ENCODE measurements around the gene THEM4.

DNA sequence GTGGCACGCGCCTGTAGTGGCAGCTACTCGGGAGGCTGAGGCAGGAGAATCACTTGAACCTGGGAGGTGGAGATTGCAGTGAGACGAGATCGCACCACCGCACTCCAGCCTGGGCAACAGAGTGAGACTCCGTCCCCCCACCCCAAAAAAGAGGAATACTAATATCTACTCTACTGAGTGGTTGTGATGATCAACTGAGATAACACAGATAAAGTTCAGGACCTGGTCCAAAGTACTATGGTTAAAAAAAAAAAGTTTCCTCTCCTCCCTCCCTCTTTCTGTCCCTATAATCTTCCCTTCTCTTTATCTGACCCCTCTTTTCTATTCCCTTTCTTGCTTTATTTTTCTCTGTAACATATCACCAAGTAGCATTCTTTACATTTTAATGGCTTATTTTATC, 73.7 kb downstream of the THEM4 start:
- no peak for TF ChIP-seq EZH2 (IDR thresholded peaks at IDR 0.05; ENCODE audit: borderline replicate concordance, low read depth, low read length, poor library complexity, severe bottlenecking)
- TF ChIP-seq, protein P1, sequence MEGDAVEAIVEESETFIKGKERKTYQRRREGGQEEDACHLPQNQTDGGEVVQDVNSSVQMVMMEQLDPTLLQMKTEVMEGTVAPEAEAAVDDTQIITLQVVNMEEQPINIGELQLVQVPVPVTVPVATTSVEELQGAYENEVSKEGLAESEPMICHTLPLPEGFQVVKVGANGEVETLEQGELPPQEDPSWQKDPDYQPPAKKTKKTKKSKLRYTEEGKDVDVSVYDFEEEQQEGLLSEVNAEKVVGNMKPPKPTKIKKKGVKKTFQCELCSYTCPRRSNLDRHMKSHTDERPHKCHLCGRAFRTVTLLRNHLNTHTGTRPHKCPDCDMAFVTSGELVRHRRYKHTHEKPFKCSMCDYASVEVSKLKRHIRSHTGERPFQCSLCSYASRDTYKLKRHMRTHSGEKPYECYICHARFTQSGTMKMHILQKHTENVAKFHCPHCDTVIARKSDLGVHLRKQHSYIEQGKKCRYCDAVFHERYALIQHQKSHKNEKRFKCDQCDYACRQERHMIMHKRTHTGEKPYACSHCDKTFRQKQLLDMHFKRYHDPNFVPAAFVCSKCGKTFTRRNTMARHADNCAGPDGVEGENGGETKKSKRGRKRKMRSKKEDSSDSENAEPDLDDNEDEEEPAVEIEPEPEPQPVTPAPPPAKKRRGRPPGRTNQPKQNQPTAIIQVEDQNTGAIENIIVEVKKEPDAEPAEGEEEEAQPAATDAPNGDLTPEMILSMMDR (conservative IDR thresholded peaks at IDR 0.05; ENCODE audit: low read depth, low read length), result no peak

All from A673 (cell line).